ENCODE results near the gene GABRG3. TPM values are rescaled to one million over a fixed set of nuclear protein-coding genes. Genes with fewer than 3 reads are reported as not detected.

GABRG3 gene
- total and polyA plus RNA-seq, 9 of the 15 experiments (the other 6 are each of a cell fraction or from before 2014, with no cell fraction given), result 4.0 to 15.1 (median 11.2) TPM

- no peak overlapping the region for H2AFZ ChIP-seq (ENCODE audit: low read depth, low read length)
- H3K36me3 ChIP-seq (ENCODE audit: control insufficient read depth, insufficient read depth, low read length), result no peaks in the 10 kb centered on the region
- DNase-seq (ENCODE audit: extremely low read depth in 1 of 4, low spot score in 3 of 4), result no peak
- H4K20me1 ChIP-seq (replicated peaks; ENCODE audit: control insufficient read depth, insufficient read depth, low read length), result no peaks in the 10 kb centered on the region
- ATAC-seq, result no peak
- H3K9ac ChIP-seq (ENCODE audit: insufficient read depth in 1 of 2, low read depth in 2 of 2, low read length in 2 of 2), result no peak overlapping the region
- H3K4me2 ChIP-seq (ENCODE audit: insufficient read depth, low read length), result no peak overlapping the region
- 55% methylated on average over 2 of the region's 2 CpGs for WGBS (ENCODE audit: insufficient coverage, low coverage, missing lambda C conversion rate)
- no peak overlapping the region for H3K4me3 ChIP-seq
- no peaks in the 10 kb centered on the region for H3K4me1 ChIP-seq (replicated peaks in 1 of 2; ENCODE audit: control insufficient read depth in 2 of 2, insufficient read depth in 2 of 2, low read length in 2 of 2)
- FAIRE-seq, result no peak
- no TSS peak for BruUV-seq (replicated peaks)
- POLR2A ChIA-PET, result no interaction called here
- in situ Hi-C loops (cut with MboI), result no loop called here
- intact Hi-C loops (cut with micrococcal nuclease), result no loop called here
- H3K9me3 ChIP-seq (replicated peaks; ENCODE audit: control insufficient read depth, insufficient read depth, low read depth, low read length), result no peaks in the 10 kb centered on the region
- no peak overlapping the region for H3K27ac ChIP-seq (ENCODE audit: extremely low read depth, low read depth, low read length)
- H3K79me2 ChIP-seq (ENCODE audit: control insufficient read depth, insufficient read depth, low read length), result no peaks in the 10 kb centered on the region
- no peaks in the 10 kb centered on the region for H3K27me3 ChIP-seq (ENCODE audit: control insufficient read depth in 2 of 2, insufficient read depth in 2 of 2, low read length in 2 of 2)
- CTCF ChIA-PET (ENCODE audit: low intra/inter-chr PET ratio), result no interaction called here
- H3K9me1 ChIP-seq (ENCODE audit: control insufficient read depth, insufficient read depth, low read length), result no peaks in the 10 kb centered on the region
- no peak for TF ChIP-seq ZNF830 (CRISPR knock-in tag; IDR thresholded peaks at IDR 0.05)
- no peak for TF ChIP-seq MAFG (tag; conservative IDR thresholded peaks at IDR 0.05)
- TF ChIP-seq SAFB (IDR thresholded peaks at IDR 0.05; ENCODE audit: borderline replicate concordance, low read depth, low read length), result no peak
- no peak for TF ChIP-seq TRIM24 (IDR thresholded peaks at IDR 0.05)
- TF ChIP-seq RBBP5 (IDR thresholded peaks at IDR 0.05; ENCODE audit: borderline replicate concordance, insufficient read depth, low read length, poor library complexity, severe bottlenecking), result no peak
- no peak for TF ChIP-seq FOXA3 (CRISPR knock-in tag; conservative IDR thresholded peaks at IDR 0.05 in 1 of 2, IDR thresholded peaks at IDR 0.05 in 1 of 2)
- TF ChIP-seq KAT7 (CRISPR knock-in tag; IDR thresholded peaks at IDR 0.05; ENCODE audit: borderline replicate concordance), result no peak
- no peak for TF ChIP-seq ZFP30 (CRISPR knock-in tag; IDR thresholded peaks at IDR 0.05; ENCODE audit: borderline replicate concordance)
- TF ChIP-seq KDM5B (IDR thresholded peaks at IDR 0.05; ENCODE audit: insufficient replicate concordance, low read depth, low read length), result no peak
- no peak for TF ChIP-seq UBTF (IDR thresholded peaks at IDR 0.05; ENCODE audit: borderline replicate concordance in 1 of 2, low read depth in 2 of 2, low read length in 2 of 2)
- TF ChIP-seq PHB2 (IDR thresholded peaks at IDR 0.05; ENCODE audit: low read depth), result no peak
- no peak for TF ChIP-seq MNT (conservative IDR thresholded peaks at IDR 0.05)
- no peak for TF ChIP-seq NR0B1 (IDR thresholded peaks at IDR 0.05; ENCODE audit: partially characterized antibody)
- no peak for TF ChIP-seq ELF4 (CRISPR knock-in tag; IDR thresholded peaks at IDR 0.05)
- TF ChIP-seq GTF2B (IDR thresholded peaks at IDR 0.05; ENCODE audit: extremely low read depth, insufficient read length), result no peak
- TF ChIP-seq NR2C1 (IDR thresholded peaks at IDR 0.05), result no peak
- TF ChIP-seq NR2C1 (tag; IDR thresholded peaks at IDR 0.05), result no peak
- no peak for TF ChIP-seq GTF2F1 (IDR thresholded peaks at IDR 0.05; ENCODE audit: low read depth, low read length)
- no peak for TF ChIP-seq POLR2A (conservative IDR thresholded peaks at IDR 0.05)
Measured at GRCh38 chr15:26996250-26996649, 25.3 kb downstream of the GABRG3 start.

Measured in K562 (cell line).